IPS DF 6.9 (cell line): Measurements from ENCODE around the gene NFKBIE.

Source experiments
- DNase-seq: peaks from one replicate; pipeline ENCODE4 v3.0.0-alpha.2; 2013; ENCODE audit warnings: low read depth, low spot score
- H3K27ac ChIP-seq: one replicate; pipeline ENCODE4 v1.5.1; 2013; ENCODE audit warnings: low read length, control low read depth
- H3K27me3 ChIP-seq: 2 replicates; pipeline ENCODE4 v1.6.1; 2013; ENCODE audit warnings: mild to moderate bottlenecking, low read length; ENCODE audit not compliant: control insufficient read depth, insufficient read depth
- H3K36me3 ChIP-seq: 2 replicates; pipeline ENCODE4 v1.6.1; 2013; ENCODE audit warnings: low read length; ENCODE audit not compliant: control insufficient read depth, insufficient read depth
- H3K4me1 ChIP-seq: 2 replicates; pipeline ENCODE4 v1.6.1; 2013; ENCODE audit warnings: low read length; ENCODE audit not compliant: control insufficient read depth, insufficient read depth
- H3K4me3 ChIP-seq: 2 replicates; pipeline ENCODE4 v1.5.1; 2013; ENCODE audit warnings: mild to moderate bottlenecking, low read length
- H3K9me3 ChIP-seq: 2 replicates; pipeline ENCODE4 v1.6.1; 2013; ENCODE audit warnings: low read length, inconsistent platforms; ENCODE audit not compliant: control insufficient read depth, insufficient read depth
- WGBS: extraction: QIAGEN DNeasy Blood & Tissue Kit; methylation state at CpG from one replicate; pipeline ENCODE4 v1.1.7; 2013; ENCODE audit warnings: mixed read lengths, missing lambda C conversion rate; ENCODE audit not compliant: insufficient read length, insufficient coverage; 5-methylcytosine and 5-hydroxymethylcytosine counted together

The NFKBIE gene

GRCh38 chr6:44224029-44224964 lies 41.1 kb downstream of the NFKBIE start:
- no peaks in the 10 kb centered on the region for H3K9me3 ChIP-seq
- WGBS = no CpG with 5 or more reads among the region's 18 CpGs
- peak overlapping the region; percentile 78; the same call in 1 of the 2 replicates for H3K4me3 ChIP-seq
- no peaks in the 10 kb centered on the region for H3K27me3 ChIP-seq
- peaks cover 17% of the 10 kb centered on the region for H3K4me1 ChIP-seq
- DNase-seq = no peak
- peaks cover 7% of the 10 kb centered on the region for H3K36me3 ChIP-seq
- H3K27ac ChIP-seq = no peak overlapping the region

DNA sequence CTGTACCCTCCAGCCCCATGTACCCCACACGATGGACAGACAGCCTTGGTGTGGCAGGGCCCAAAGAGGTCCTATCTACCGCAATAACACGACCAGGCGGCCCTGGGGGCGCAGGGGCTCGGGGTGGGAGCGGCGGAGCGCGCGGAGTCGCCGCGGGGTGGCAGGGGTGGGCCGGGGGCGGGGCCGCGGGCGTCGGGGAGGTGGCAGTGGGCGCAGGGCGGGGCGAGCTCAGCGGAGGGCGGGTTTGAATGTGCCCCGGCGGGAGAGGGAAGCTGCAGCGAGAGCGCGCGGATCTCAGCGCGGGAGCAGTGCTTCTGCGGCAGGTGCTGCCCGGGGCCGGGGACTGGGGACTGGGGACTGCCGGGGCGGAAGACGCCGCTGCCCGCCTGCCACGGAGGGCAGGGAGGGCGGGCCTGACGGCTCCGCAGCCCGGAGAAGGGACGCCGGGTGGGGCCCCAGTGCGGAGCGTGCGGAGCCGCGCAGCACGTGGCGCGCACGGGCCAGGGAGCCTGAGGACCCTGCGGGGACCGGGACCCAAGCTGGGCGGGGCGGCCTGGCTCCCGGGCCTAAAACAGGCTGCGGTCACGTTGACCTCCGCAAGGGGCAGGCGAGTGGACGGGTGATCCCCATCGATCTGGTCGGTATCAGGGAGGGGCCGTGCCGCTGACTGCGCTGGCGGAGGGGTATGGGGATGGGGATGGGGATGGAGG lies 41.9 kb downstream of the NFKBIE start, which contains the start of gene SLC29A1:
TSS of gene SLC29A1 (plus strand) at position 277 of the 710 bp plus-strand sequence. CDS start 3,719 bp downstream, outside the sequence.
- no peaks in the 10 kb centered on the region for H3K27me3 ChIP-seq
- H3K9me3 ChIP-seq = no peaks in the 10 kb centered on the region
- peaks cover 17% of the 10 kb centered on the region for H3K4me1 ChIP-seq
- peaks cover 3% of the 10 kb centered on the region; the same call in 1 of the 2 replicates for H3K36me3 ChIP-seq
- WGBS = no CpG with 5 or more reads among the region's 73 CpGs
- peak within 1 kb of the TSS; percentile 78 for H3K4me3 ChIP-seq
- no peak for DNase-seq
- H3K27ac ChIP-seq = no peak within 1 kb of the TSS

DNA sequence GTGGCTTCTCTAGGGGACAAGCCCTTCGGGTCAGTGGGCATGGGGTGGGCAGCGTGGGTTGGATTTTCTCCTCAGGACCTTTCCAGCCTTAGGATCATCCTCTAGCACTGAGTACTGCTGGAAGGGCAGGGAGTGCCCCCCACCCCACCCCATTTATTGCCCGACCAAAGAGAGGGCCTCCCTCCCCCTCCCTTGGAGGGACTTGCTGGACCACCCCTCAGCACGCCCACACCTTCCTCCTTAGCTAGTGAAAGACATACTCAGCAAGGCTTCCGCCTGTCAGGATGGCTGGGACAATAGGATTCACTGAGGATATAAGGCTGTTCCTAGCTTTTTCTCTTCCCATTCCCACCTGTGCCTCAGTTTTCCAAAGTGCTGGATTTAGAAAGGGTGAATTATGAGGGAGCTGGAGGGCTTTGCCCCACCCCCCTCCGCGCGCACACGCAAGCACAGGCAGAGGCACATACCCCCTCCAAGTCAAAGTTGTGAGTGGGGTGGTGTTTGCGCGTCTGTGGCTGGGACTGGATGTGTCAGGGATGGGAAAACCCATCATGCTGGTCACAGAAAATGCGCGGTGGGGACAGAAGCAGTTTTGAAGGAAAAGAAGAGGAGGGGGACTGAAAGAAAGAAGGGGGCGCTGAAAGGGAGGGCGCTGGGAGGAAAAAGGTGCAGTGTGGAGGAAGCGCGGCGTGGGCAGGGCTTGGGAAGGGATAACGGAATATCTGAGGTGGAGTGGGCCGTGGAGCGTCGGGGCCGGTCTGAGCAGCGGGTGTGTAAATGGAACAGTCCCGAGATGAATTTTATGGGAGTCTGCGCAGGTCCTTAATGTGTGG lies 42.6 kb downstream of the NFKBIE start:
- no peak for DNase-seq
- no peak overlapping the region for H3K27ac ChIP-seq
- peaks cover 21% of the 10 kb centered on the region for H3K4me1 ChIP-seq
- WGBS = no CpG with 5 or more reads among the region's 26 CpGs
- peaks cover 3% of the 10 kb centered on the region; the same call in 1 of the 2 replicates for H3K36me3 ChIP-seq
- H3K9me3 ChIP-seq = no peaks in the 10 kb centered on the region
- H3K27me3 ChIP-seq = no peaks in the 10 kb centered on the region
- H3K4me3 ChIP-seq = peak overlapping the region; percentile 78; the same call in 1 of the 2 replicates

GRCh38 chr6:44221961-44222335 lies 43.4 kb downstream of the NFKBIE start:
- no peaks in the 10 kb centered on the region for H3K9me3 ChIP-seq
- H3K36me3 ChIP-seq = no peaks in the 10 kb centered on the region
- H3K4me1 ChIP-seq = peaks cover 26% of the 10 kb centered on the region
- DNase-seq = no peak
- no peak overlapping the region for H3K27ac ChIP-seq
- no CpG with 5 or more reads among the region's 2 CpGs for WGBS
- no peaks in the 10 kb centered on the region for H3K27me3 ChIP-seq
- H3K4me3 ChIP-seq = no peak overlapping the region

GRCh38 chr6:44221291-44221960 lies 43.9 kb downstream of the NFKBIE start:
- H3K36me3 ChIP-seq = no peaks in the 10 kb centered on the region
- no peak overlapping the region for H3K27ac ChIP-seq
- DNase-seq = no peak
- H3K4me3 ChIP-seq = no peak overlapping the region
- H3K27me3 ChIP-seq = no peaks in the 10 kb centered on the region
- H3K9me3 ChIP-seq = no peaks in the 10 kb centered on the region
- H3K4me1 ChIP-seq = peaks cover 26% of the 10 kb centered on the region
- WGBS = no CpG with 5 or more reads among the region's 4 CpGs

DNA sequence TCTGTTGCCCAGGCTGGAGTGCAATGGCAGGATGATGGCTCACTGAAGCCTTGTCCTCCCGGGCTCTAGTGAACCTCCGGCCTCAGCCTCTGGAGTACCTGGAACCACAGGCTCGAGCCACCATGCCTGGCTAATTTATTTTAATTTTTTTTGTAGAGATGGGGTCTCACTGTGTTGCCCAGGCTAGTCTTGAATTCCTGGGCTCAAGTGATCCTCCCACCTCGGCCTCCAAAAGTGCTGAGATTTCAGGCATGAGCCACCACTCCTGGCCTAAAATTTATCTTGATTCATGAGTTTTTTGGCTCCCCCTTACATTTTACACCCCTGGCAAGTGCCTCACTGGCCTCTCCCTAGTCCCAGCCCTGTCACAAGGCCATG lies 44.4 kb downstream of the NFKBIE start:
- Histone ChIP-seq H3K27ac (no peak overlapping the region), H3K27me3 (no peaks in the 10 kb centered on the region), H3K4me3 (no peak overlapping the region), H3K9me3 (no peaks in the 10 kb centered on the region), H3K36me3 (no peaks in the 10 kb centered on the region), H3K4me1 (peaks cover 22% of the 10 kb centered on the region)
- WGBS = no CpG with 5 or more reads among the region's 4 CpGs
- no peak for DNase-seq

DNA sequence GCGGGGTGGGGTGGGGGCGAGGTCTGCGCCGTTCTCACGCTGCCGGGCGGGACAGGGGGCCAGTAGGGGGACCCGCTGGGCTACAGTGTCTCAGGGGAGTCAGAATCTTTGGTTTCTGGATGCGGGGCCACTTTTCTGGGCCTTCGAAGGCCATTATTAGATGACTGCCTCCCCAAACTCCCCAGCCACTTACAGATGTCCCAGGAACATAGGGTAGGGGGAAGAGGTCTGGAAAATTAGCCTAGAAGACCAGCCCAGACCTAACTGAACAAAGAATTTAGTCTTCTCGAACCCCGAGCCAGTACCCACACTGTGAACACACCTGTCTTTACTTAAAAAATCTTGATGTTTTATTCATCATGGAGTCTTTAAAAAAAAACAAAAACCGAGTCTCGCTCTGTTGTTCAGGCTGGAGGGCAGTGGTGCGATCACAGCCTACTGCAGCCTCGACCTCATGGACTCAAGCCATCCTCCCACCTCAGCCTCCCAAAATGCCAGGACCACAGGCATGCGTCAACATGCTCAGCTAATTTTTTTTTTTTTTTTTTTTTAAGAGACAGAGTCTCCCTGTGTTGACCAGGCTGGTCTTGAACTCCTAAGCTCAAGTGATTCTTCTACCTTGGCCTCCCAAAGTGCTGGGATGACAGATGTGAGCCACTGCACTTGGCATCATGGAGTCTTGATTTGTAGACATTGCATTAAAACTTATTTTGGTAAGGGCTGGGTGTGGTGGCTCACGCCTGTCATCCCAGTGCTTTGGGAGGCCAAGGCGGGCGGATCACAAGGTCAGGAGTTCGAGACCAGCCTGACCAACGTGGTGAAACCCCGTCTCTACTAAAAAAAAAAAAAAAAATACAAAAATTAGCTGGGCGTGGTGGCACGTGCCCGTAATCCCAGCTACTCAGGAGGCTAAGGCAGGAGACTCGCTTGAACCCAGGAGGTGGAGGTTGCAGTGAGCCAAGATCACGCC lies 45.3 kb downstream of the NFKBIE start:
- peaks cover 22% of the 10 kb centered on the region for H3K4me1 ChIP-seq
- H3K27ac ChIP-seq = no peak overlapping the region

DNA sequence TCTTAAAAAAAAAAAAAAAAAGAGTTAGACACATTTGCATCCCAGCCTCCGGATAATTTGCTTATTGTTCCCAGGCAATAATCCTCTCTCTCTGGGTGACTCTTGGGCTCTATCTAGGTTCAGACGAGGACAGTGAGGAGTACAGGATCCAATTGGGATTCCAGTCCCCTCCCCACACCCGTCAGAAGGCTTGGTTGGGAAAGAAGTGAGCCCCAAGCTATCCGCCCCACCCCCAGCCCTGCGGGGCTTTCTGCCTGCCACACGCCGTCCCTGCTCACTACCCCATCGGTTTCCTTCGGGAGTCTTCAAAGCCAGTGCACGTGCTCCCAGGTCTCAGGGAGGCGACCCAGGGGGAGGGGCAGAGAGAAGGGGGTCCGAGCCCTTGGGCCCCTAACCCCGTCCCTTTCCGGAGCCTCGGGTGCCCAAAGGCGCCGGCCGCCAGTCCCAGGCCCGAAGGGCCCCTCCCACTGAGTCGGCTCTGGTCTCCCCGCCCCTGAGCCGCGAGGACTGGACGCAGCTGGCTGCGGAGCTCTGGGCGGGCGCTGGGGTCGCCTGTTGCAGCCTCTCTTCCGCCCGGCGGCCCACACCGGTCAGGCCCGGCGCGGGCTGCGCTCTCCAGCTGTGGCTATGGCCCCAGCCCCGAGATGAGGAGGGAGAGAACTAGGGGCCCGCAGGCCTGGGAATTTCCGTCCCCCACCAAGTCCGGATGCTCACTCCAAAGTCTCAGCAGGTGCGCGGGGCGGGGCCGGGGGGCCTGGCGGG lies 46.1 kb downstream of the NFKBIE start:
- Histone ChIP-seq H3K27ac (peak overlapping the region; percentile 38), H3K9me3 (no peaks in the 10 kb centered on the region), H3K4me1 (peaks cover 20% of the 10 kb centered on the region), H3K4me3 (peak overlapping the region; percentile 44; the same call in 1 of the 2 replicates), H3K36me3 (no peaks in the 10 kb centered on the region), H3K27me3 (no peaks in the 10 kb centered on the region)
- DNase-seq = no peak
- no CpG with 5 or more reads among the region's 45 CpGs for WGBS

More for the DNA sequence above, 45.3 kb downstream of the NFKBIE start:
- H3K4me3 ChIP-seq = no peak overlapping the region; the same call in 1 of the 2 replicates
- DNase-seq = no peak
- no peaks in the 10 kb centered on the region for H3K36me3 ChIP-seq
- WGBS = no CpG with 5 or more reads among the region's 28 CpGs
- H3K27me3 ChIP-seq = no peaks in the 10 kb centered on the region
- H3K9me3 ChIP-seq = no peaks in the 10 kb centered on the region
